Anterior cingulate cortex (tissue), 58 donors: ENCODE results near the gene PIM3.
A peak's percentile ranks its signal among the peaks of the same experiment; 100 is the strongest.
"Not testable (repeated sequence)": the region's sequence is repeated elsewhere in the genome, so short reads cannot be mapped to it uniquely, and the experiment has no call there.

Source experiments
- DNase-seq, 58 donors: peaks; one replicate each; lab custom pipeline; 2025; lab: John Stamatoyannopoulos, UW

Gene PIM3

GRCh38 chr22:49975543-49976389 is 15.2 kb downstream of the PIM3 start:
- DNase-seq: no peak

GRCh38 chr22:49976439-49977175 is 16.0 kb downstream of the PIM3 start:
- DNase-seq: peak in 1 of 58 donors; percentile 38

DNA sequence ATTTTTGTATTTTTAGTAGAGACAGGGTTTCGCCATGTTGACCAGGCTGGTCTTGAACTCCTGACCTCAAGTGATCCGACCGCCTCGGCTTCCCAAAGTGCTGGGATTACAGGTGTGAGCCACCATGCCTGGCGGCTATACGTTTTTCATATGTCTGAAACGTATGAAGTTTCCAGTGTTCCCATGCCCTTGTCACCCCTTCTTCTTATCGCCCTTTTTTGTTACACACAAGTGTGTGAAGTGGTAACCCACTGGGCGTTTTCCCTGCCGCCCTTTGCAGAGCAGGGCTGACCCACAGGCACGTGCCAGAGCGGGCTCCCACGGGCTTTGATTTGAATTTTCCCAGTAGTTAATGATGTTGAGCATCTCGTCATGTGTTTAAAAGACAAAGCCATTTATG is 17.0 kb downstream of the PIM3 start:
- DNase-seq: no peak

DNA sequence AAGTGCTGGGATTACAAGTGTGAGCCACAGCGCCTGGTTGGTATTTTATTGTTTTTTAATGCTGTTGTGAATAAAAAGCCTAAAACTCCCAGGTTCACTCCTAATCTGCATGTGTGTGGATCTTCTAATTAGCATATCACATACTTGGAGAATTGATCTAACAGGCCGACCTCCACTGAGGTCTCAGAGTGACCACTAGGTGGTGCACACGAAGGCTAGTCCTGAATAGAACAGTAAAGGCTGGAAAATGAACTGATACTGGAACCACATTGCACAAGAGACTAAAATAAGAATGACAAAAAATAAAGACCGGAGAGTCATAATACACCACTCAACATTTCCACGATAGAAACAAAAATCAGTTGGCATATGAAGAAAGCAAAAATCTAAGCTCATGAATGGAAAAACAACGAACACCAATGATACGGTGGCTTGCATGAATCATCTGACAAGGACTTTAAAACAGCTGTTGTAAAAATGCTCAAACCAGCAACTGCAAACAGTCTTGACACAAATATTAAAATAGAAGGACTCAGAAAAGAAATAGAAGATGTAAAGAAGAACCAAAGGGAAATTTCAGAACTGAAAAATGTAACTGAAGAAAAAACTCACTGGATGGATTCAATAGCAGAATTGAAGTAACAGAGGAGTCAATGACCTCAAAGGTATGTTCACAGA is 19.2 kb downstream of the PIM3 start:
- no peak for DNase-seq

DNA sequence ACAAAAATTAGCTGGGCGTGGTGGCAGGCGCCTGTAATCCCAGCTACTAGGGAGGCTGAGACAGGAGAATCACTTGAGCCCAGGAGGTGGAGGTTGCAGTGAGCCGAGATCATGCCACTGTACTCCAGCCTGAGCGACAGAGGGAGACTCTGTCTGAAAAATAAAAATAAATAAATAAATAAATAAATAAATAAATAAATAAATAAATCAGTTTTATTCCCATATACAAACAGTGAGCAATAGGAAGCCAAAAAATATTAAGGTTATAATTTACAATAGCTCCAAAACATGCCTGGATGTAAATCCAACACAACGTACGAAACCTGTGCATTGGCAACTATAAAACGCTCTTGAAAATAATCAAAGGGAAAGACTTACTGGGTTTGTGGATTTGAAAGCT is 21.2 kb downstream of the PIM3 start:
- DNase-seq: not testable (repeated sequence)

- DNase-seq: no peak
Measured at GRCh38 chr22:49983148-49984042, 22.8 kb downstream of the PIM3 start.

DNA sequence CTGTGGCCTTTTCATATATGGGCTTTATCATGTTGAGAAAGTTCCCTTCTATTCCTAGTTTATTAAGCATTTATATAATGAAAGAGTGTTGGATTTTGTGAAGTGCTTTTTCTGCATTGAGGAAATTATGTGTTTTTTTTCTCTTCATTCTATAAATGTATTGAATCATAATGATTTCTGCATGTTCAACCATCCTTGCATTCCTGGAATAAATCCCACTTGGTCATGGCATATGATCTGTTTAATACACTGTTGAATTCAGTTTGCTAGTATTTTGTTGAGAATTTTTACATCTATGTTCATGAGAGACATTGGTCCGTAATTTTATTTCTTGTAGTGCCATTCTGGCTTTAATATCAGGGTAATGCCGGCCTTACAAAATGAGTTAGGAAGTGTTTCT is 25.8 kb downstream of the PIM3 start:
- no peak for DNase-seq

DNA sequence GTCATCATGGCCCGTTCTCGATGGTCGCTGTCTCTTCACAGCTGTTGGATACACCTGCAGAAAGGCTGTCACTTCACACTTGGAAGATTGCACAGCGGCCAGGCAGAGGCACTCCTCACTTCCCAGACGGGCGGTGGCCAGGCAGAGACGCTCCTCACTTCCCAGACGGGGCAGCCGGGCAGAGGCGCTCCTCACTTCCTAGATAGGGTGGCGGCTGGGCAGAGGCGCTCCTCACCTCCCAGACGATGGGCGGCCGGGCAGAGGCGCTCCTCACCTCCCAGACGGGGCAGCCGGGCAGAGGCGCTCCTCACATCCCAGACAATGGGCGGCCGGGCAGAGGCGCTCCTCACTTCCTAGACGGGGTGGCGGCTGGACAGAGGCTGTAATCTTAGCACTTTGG is 29.3 kb downstream of the PIM3 start:
- not testable (repeated sequence) for DNase-seq

GRCh38 chr22:49991167-49991566 is 30.6 kb downstream of the PIM3 start:
- no peak for DNase-seq

- DNase-seq: no peak
Measured at GRCh38 chr22:49991907-49992533, 31.4 kb downstream of the PIM3 start.

GRCh38 chr22:49992921-49993648 is 32.5 kb downstream of the PIM3 start:
- peak in 54 of 58 donors; percentile 22 to 95 (median 76) for DNase-seq

DNA sequence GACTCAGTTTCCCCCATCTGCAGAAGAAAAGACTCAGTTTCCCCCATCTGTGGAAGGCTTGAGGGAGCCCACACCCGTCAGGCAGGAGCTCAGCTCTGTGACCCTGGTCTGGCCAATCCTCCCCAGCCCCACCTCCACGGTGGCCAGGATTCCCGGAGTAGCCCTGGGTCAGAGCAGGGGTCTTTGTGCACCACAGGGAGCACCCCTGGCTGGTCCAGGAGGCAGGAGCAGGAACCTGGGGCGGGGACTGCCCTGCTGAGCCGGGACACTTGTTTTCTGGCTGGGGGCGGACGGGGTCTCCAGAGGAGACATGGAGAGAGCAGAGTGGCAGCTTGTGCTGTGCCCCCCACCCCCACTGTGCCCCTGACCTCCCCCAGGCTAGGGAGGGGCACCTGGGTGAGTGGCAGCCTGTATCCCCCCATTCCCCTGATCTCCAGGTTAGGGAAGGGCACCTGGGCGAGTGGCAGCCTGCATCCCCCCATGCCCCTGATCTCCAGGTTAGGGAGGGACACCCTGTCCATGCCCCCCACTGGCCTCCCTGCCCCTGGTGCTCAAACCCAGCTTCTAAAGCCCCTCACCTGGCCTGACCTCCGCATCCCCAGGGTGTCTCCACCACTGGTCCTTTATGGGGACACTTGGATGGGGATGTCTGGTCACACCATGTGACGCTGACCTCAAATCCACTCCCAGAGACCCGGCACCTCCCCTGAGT is 33.2 kb downstream of the PIM3 start:
- DNase-seq: no peak

- DNase-seq: no peak
Measured at GRCh38 chr22:49994361-49995040, 33.9 kb downstream of the PIM3 start.

DNA sequence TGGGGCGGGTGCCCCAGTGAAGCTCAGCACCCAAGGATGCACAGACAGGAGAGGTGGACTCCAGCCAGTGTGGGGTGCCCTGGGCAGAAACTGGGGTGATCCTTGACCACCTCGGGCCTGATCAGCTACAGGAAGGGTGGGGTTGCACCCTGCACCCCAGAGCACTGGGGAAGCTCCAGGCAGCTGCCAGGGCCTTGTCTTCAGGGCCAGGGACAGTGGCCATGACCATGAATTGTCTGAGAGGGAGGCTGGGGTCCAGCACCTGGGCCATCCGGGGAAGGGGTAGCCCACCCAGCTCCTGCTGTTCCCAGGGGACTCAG is 34.4 kb downstream of the PIM3 start:
- DNase-seq: no peak

- DNase-seq: no peak
Measured at GRCh38 chr22:49995361-49996118, 35.0 kb downstream of the PIM3 start.

DNA sequence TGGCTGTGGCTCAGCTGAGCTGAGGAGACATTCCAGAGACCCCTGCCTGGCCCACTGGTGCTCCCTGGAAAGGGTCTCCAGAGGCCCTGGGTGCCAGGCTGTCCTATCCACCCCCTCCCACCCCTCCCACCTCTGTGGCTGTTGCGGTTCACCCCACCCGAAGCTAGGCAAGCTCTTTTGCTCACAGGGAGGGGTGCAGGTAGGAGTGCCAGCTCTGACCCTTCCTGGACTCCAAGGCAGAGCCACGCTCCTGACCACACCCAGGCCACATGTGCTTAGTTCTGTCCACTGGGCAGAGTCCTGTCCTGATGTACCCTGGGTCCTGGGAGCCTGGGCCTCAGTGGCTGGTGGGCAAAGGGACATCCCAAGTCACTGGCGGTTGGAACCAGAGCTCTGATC is 35.5 kb downstream of the PIM3 start:
- no peak for DNase-seq
